ENCODE data around the gene SS18L1. TPM values are rescaled to one million over a fixed set of nuclear protein-coding genes. Genes with fewer than 3 reads are reported as not detected.
A peak's percentile ranks its signal among the peaks of the same experiment; 100 is the strongest.

The SS18L1 gene
- total RNA-seq, 1 donor from 2014 or later, result 8.0 TPM

DNA sequence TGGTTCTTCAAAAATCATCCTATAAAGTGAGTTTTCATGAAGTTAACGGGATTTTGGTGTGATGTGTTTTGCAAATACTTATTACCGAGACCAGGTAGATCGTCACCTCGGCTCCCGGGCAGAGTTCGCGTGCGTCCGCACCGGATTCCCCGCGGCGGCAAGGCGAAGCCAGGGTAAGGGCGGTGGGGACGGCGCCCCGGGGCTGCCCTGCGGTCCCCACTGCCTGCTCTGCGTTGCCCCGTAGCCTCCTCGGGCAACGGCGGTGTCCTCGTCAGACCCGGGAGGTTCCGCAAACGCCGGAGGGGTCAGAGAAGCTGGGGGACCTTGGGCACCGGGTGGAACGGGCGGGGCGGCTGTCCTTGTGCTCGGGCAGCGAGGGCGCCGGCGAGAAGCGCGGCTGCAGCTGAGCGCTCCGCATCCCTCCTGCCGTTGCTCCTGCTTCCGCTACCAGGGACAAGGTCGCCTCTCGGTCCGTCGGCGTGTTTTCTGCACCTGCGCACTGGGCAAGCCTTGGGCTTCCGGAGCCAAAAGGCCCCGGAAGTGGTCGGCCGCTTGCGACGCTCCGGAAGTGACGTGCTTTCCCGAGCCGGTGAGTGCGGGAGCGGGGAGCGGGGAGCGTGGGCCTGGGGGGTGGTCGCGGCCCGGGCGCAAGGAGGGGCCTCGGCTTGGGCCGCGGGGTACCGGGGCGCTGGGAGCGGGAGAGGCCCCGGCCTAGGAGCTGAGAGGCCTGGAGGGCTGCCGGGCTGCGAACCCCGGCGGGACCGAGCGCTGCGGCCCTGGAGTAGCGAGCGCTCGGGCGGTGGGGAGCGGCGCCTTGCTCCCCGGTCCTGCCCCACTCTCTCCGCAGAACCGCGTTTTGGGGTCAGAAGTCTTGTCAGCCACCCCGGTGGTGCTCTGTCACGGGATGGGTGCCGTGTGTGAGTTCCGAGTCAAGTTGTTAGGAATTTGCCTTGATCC lies 39.2 kb downstream of the SS18L1 start, which contains the start of gene MTG2:
MTG2 (plus strand) TSS at position 560 of the 957 bp plus-strand sequence. CDS start 10,393 bp downstream, outside the sequence.
- intact Hi-C loops (cut with DNase I), result loop anchor here (2.0 to 5.0 kb wide), 2 partner anchors 56 to 205 kb away; partner anchors contain the start of genes OSBPL2 and RPS21
- peak; percentile 98 for DNase-seq (ENCODE audit: low spot score)

DNA sequence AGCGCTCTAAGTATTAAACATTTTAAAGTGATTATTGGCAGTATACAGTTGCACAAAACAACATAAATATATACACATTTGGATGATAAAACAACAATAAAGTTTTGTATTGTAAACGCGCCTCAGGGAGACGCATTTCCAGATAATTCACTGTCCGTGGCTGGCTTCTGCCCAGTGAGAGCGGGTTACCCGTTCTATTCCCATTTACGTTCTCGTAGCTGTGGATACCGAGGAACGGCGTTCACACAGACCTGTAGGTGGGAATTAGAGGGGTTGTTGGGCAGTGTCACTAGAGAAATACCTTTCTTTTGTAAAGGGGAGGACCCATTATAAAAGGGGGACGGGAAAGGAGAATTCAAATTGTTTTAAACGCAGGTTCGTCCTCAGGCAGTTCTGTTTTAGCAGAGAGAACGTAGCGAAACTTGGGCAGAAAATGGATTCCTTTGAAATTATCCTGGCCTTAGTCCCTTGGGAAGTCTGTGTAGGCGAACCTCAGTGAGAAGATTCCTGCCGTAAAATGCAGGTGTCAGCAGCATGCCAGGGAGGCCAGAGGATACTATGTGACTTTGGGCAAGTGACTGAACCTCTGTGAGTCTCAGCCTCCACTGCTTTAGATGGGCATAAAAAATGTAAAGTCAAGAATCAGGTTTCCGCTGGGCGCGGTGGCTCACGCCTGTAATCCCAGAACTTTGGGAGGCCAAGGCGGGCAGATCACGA lies 40.0 kb downstream of the SS18L1 start:
- DNase-seq (ENCODE audit: low spot score), result no peak
- intact Hi-C loops (cut with DNase I), result loop anchor here (2.0 to 5.0 kb wide), 2 partner anchors 55 to 204 kb away; partner anchors contain the start of genes OSBPL2 and RPS21

GRCh38 chr20:62186096-62186426 lies 42.5 kb downstream of the SS18L1 start:
- intact Hi-C loops (cut with DNase I), result no loop called here
- no peak for DNase-seq (ENCODE audit: low spot score)

GRCh38 chr20:62186887-62187866 lies 43.6 kb downstream of the SS18L1 start:
- no peak for DNase-seq (ENCODE audit: low spot score)
- intact Hi-C loops (cut with DNase I), result no loop called here

DNA sequence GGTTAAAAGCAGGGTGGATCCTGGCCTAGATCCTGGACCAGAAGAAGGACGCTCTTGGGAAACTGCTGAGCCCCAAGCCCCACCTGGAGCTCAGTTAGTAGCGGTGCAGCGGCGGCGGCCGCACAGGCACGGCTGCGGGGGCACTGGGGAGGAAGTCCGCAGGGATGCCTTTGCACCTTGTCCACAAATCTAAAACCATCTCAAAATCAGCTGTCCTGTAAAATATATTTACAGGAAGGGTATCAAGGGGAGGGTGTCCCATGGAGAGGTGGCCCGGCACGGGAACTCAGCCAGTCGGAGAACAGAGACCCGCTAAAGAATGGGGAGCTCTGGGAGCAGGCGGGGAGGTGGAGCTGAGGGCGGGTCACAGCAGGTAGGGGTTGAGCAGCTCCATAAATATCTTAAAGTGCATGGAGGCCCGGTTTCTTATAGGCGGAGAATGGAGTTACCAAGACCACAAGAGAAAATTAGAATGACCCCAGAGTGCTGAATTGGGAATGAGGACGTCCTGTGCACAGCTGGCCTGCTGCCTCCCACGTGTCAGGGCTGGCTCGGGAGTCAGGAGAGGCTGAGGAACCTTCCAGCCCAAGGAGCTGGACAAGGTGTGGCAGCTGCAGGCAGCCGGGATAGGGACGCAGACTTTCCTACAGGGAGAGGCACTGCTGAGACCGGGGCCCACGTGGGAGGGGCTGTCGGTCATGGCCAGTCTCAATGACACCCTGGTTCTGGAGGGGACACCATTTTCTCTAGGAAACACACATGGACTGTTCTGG lies 47.3 kb downstream of the SS18L1 start:
- intact Hi-C loops (cut with DNase I), result no loop called here
- DNase-seq (ENCODE audit: low spot score), result no peak

GRCh38 chr20:62191781-62192559 lies 48.4 kb downstream of the SS18L1 start:
- no peak for DNase-seq (ENCODE audit: low spot score)
- intact Hi-C loops (cut with DNase I), result no loop called here

DNA sequence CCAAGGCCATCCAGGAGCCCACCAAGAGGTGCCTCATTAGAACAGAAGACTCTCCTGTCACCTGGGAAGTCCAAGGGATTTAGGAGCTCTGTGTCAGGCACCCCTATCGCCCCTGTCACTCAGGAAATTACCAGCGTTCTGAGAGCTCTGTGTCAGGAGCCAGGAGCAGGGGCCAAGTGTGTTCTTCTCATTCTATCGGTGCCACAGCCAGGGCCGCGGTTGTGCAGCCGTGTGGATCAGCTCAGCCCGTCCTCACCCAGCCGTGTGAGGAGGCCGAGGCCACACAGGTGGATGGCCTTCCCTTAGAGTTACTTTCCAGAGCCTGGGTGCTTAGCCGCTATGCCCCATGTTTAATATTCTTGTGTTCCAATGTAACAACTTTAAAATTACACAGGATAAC lies 49.1 kb downstream of the SS18L1 start:
- DNase-seq (ENCODE audit: low spot score), result no peak
- intact Hi-C loops (cut with DNase I), result no loop called here

- no peak for DNase-seq (ENCODE audit: low spot score)
- intact Hi-C loops (cut with DNase I), result no loop called here
Observed at GRCh38 chr20:62193079-62194025, 49.8 kb downstream of the SS18L1 start.

DNA sequence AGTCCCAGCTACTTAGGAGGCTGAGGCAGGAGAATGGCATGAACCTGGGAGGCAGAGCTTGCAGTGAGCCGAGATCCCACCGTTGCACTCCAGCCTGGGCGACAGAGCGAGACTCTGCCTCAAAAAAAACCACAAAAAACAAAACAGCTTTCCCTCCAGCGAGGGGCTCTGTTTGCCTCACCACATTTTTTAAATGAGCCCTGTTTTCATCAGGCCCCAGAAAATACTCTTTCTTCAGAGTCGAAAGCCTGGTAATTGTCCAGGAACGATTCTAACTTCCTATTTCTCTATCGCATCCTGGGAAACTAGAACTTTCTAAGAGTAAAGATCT lies 51.5 kb downstream of the SS18L1 start:
- no peak for DNase-seq (ENCODE audit: low spot score)

DNA sequence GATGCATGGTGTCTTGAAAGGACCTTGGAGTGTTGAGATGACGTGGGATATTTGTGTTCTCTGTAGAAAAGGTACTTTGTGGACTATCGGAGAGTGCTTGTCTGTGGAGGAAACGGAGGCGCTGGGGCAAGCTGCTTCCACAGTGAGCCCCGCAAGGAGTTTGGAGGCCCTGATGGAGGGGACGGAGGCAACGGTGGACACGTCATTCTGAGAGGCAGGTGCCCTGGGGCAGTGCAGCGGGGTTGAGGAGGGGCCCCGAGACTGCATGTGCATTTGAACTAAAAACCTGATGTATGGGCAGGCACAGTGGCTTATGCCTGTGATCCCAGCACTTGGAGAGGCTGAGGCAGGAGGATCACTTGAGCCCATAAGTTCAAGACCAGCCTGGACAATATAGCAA lies 52.2 kb downstream of the SS18L1 start:
- intact Hi-C loops (cut with DNase I), result no loop called here
- no peak for DNase-seq (ENCODE audit: low spot score)

More for the DNA sequence above, 51.5 kb downstream of the SS18L1 start:
- intact Hi-C loops (cut with DNase I), result no loop called here

- no peak for DNase-seq (ENCODE audit: low spot score)
- intact Hi-C loops (cut with DNase I), result no loop called here
Observed at GRCh38 chr20:62196286-62196685, 52.7 kb downstream of the SS18L1 start.

GRCh38 chr20:62197311-62197710 lies 53.7 kb downstream of the SS18L1 start:
- intact Hi-C loops (cut with DNase I), result no loop called here
- DNase-seq (ENCODE audit: low spot score), result no peak

DNA sequence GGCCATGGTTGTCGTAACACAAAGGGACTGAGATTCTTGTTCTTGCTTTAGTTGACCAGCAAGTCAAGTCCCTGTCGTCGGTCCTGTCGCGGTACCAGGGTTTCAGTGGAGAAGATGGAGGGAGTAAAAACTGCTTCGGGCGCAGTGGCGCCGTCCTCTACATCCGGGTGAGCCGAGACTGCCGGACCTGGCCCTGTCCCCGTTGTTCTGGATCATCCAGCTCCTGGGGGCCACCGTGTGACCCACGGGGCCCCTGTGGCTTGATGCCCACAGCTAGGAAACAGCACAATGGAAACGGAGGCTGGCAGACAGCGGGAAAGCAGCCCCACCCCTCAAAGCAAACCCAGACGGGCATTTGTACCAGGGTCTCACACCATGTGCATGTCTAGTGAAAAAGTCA lies 54.2 kb downstream of the SS18L1 start:
- intact Hi-C loops (cut with DNase I), result no loop called here
- DNase-seq (ENCODE audit: low spot score), result no peak

DNA sequence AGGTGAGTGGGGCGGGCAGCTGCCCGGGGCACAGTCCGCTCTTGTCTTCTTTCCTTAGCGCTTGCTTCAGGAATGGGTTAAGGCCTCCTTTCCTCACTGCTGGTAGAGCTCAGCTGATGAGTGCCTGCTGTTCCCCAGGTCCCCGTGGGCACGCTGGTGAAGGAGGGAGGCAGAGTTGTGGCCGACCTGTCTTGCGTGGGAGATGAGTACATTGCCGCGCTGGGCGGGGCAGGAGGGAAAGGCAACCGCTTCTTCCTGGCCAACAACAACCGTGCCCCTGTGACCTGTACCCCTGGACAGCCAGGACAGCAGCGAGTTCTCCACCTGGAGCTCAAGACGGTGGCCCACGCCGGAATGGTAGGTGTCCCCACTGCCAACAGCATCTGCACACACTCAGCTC lies 54.9 kb downstream of the SS18L1 start:
- DNase-seq (ENCODE audit: low spot score), result no peak
- intact Hi-C loops (cut with DNase I), result no loop called here

DNA sequence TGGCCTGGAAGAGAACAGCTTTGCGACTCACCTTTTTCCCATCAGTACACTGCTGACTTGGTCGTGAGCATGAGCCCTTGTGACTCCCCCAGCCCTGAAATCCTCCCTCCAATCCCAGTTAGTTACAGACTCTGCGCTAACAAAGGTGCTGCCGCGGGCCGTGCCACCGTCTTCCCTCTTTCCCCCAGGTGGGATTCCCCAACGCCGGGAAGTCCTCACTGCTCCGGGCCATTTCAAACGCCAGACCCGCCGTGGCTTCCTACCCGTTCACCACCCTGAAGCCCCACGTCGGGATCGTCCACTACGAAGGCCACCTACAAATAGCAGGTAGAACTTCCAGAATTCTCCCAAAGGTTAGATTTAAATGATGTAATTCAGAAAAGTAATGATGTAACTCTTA lies 55.4 kb downstream of the SS18L1 start:
- intact Hi-C loops (cut with DNase I), result no loop called here
- DNase-seq (ENCODE audit: low spot score), result no peak

GRCh38 chr20:62200491-62201172 lies 57.1 kb downstream of the SS18L1 start:
- intact Hi-C loops (cut with DNase I), result no loop called here
- DNase-seq (ENCODE audit: low spot score), result no peak

Measured in cardiac septum (tissue), 1 donor.